ENCODE results near the gene HNRNPL. TPM values are rescaled to one million over a fixed set of nuclear protein-coding genes. Genes with fewer than 3 reads are reported as not detected.
A peak's percentile ranks its signal among the peaks of the same experiment; 100 is the strongest.

The HNRNPL gene
- total and polyA plus RNA-seq, 2 of the 8 experiments (the other 6 are each of a cell fraction or from before 2014, with no cell fraction given), result 404 to 779 TPM

DNA sequence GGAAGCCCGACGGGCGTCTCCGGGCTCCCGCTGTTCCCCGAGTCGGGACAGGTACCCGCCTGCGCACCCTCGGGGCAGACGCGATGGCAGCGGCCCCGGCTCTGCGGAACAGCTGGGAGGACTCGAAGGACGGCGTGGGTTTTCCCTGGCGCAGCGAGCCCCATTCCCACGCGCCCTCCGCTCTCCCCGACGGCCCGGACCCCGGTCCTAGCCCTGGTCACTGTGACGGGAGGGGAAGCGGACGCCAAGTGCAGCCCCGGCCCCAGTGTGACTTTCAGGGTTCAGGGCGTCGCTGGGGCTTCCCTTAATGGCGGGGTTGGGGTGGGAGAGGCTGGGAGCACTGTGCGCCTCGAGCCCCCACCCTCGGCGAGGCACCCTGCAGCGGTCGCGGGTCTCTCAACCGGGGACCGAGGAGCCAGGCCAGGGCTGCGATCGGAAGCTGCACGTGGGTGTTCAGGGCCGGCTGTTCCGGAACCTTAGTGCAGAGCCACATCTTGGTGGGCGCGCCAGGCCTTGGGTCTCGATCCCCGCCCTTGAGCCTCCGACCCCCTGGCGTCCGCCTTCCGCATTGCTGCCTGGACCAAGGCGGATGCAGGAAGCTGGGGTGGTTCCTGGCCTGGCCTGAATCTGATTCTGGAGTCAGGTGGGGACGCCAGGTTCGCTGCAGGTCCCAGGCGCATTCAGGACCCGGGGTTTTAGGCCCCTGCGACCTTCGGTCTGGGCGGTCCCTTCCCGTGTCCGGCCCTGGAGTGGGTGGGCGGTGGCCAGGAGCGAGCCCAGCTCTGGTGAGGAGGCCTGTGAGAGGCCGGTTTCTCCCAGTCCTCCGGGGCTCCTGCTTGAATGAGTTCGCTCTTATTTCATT, 57.3 kb downstream of the HNRNPL start (continued):
- TF ChIP-seq EGR1 (IDR thresholded peaks at IDR 0.05; ENCODE audit: borderline replicate concordance, low read depth, low read length) (0 out of 2 replicates have a peak, but pooled peaks have one; percentile 34), EZH2 (IDR thresholded peaks at IDR 0.05; ENCODE audit: low read depth, low read length, severe bottlenecking) (no peak), CHD2 (IDR thresholded peaks at IDR 0.05; ENCODE audit: low read length) (no peak), TEAD4 (IDR thresholded peaks at IDR 0.05; ENCODE audit: low read depth, low read length) (0 out of 2 replicates have a peak, but pooled peaks have one; percentile 29), TAF1 (IDR thresholded peaks at IDR 0.05; ENCODE audit: low read depth, low read length) (peak; percentile 28), SP4 (IDR thresholded peaks at IDR 0.05; ENCODE audit: low read length) (no peak), RNF2 (IDR thresholded peaks at IDR 0.05; ENCODE audit: borderline replicate concordance, low read depth, low read length, missing control alignments, poor library complexity, severe bottlenecking) (no peak), CTBP2 (IDR thresholded peaks at IDR 0.05; ENCODE audit: borderline replicate concordance, insufficient read depth, insufficient read length, low read length) (no peak), CBX5 (IDR thresholded peaks at IDR 0.05; ENCODE audit: low read depth, low read length) (no peak), ASH2L (IDR thresholded peaks at IDR 0.05; ENCODE audit: low read length) (no peak), CBX8 (IDR thresholded peaks at IDR 0.05; ENCODE audit: borderline replicate concordance, low read depth, low read length) (no peak), MAFK (IDR thresholded peaks at IDR 0.05; ENCODE audit: low read depth, low read length) (no peak), GABPA (IDR thresholded peaks at IDR 0.05; ENCODE audit: borderline replicate concordance, insufficient read depth, low read length) (no peak), KDM5A (IDR thresholded peaks at IDR 0.05; ENCODE audit: low read length) (no peak), TAF7 (optimal IDR thresholded peaks at IDR 0.05; ENCODE audit: borderline replicate concordance, low read depth, low read length) (no peak), CREB1 (IDR thresholded peaks at IDR 0.05) (no peak), TCF12 (IDR thresholded peaks at IDR 0.05; ENCODE audit: low read depth, low read length) (no peak), HDAC6 (IDR thresholded peaks at IDR 0.05; ENCODE audit: low read depth, low read length) (no peak)
- TF ChIP-seq, protein P1, sequence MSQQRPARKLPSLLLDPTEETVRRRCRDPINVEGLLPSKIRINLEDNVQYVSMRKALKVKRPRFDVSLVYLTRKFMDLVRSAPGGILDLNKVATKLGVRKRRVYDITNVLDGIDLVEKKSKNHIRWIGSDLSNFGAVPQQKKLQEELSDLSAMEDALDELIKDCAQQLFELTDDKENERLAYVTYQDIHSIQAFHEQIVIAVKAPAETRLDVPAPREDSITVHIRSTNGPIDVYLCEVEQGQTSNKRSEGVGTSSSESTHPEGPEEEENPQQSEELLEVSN (IDR thresholded peaks at IDR 0.05), result peak; percentile 23; the same call in 1 of the 2 replicates
- TF ChIP-seq, protein P2, sequence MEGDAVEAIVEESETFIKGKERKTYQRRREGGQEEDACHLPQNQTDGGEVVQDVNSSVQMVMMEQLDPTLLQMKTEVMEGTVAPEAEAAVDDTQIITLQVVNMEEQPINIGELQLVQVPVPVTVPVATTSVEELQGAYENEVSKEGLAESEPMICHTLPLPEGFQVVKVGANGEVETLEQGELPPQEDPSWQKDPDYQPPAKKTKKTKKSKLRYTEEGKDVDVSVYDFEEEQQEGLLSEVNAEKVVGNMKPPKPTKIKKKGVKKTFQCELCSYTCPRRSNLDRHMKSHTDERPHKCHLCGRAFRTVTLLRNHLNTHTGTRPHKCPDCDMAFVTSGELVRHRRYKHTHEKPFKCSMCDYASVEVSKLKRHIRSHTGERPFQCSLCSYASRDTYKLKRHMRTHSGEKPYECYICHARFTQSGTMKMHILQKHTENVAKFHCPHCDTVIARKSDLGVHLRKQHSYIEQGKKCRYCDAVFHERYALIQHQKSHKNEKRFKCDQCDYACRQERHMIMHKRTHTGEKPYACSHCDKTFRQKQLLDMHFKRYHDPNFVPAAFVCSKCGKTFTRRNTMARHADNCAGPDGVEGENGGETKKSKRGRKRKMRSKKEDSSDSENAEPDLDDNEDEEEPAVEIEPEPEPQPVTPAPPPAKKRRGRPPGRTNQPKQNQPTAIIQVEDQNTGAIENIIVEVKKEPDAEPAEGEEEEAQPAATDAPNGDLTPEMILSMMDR (IDR thresholded peaks at IDR 0.05; ENCODE audit: control extremely low read depth in 1 of 3, insufficient read depth in 1 of 3, low read depth in 1 of 3, low read length in 3 of 3), result peak; percentile 39 to 52 (median 51)

Data from H1 (cell line).